Measurements from ENCODE around the gene ABCF1. TPM values are rescaled to one million over a fixed set of nuclear protein-coding genes. Genes with fewer than 3 reads are reported as not detected.
"Not testable (repeated sequence)": the region's sequence is repeated elsewhere in the genome, so short reads cannot be mapped to it uniquely, and the experiment has no call there.

Gene ABCF1
- polyA plus RNA-seq (2012; ENCODE audit: insufficient read depth, insufficient read length, low read depth) = 127 TPM

- Histone ChIP-seq H3K36me3 (peaks cover 4% of the 10 kb centered on the region; the same call in 1 of the 2 replicates), H3K9me3 (no peaks in the 10 kb centered on the region), H3K4me1 (no peaks in the 10 kb centered on the region), H3K4me3 (ENCODE audit: low read depth, low read length) (peak within 1 kb of the TSS; percentile 87), H3K27me3 (no peaks in the 10 kb centered on the region)
- peak; percentile 99 for DNase-seq
- TF ChIP-seq CTCF (IDR thresholded peaks at IDR 0.05; ENCODE audit: low read depth, low read length) = no peak
These were observed at the start of gene ABCF1 for GRCh38 chr6:30571075-30571761. Gene ABCF1 (plus strand): TSS chr6:30571442. CDS start chr6:30571488, 46 bp downstream.

- not testable (repeated sequence) for H3K9me3 ChIP-seq; H3K4me1 ChIP-seq; DNase-seq; H3K36me3 ChIP-seq; H3K4me3 ChIP-seq (ENCODE audit: low read depth, low read length)
- H3K27me3 ChIP-seq = peaks cover 23% of the 10 kb centered on the region
These were observed 49.3 kb upstream of the ABCF1 start for GRCh38 chr6:30521952-30522351.

DNA sequence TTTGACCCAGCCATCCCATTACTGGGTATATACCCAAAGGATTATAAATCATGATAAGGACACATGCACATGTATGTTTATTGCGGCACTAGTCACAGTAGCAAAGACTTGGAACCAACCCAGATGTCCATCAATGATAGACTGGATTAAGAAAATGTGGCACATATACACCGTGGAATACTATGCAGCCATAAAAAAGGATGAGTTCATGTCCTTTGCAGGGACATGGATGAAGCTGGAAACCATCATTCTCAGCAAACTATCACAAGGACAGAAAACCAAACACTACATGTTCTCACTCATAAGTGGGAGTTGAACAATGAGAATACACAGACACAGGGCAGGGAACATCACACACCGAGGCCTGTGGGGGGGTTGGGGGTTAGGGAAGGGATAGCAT is 44.8 kb upstream of the ABCF1 start:
- H3K36me3 ChIP-seq, DNase-seq, H3K9me3 ChIP-seq: not testable (repeated sequence)

DNA sequence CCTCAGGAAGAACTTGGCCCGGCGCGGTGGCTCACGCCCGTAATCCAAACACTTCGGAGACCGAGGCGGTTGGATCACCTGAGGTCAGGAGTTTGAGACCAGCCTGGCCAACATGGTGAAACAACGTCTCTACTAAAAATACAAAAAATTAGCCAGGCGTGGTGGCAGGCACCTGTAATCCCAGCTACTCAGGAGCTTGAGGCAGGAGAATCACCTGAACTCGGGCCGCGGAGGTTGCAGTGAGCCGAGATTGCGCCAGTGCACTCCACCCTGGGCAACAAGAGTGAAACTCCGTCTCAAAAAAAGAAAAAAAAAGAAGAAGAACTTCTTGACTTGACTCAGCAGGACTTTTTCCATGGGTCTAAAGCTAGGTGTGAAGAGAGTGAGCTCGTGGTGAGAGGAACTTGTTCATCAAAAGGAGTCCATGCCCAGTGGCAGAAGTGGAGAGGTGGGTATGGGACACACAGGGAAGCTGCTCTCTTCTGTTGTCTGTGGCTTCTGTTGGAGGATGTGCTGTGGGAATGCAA is 41.8 kb upstream of the ABCF1 start:
- H3K4me1 ChIP-seq; H3K36me3 ChIP-seq; H3K9me3 ChIP-seq; H3K4me3 ChIP-seq (ENCODE audit: low read depth, low read length); H3K27me3 ChIP-seq; DNase-seq: not testable (repeated sequence)

More for the DNA sequence above, 44.8 kb upstream of the ABCF1 start:
- not testable (repeated sequence) for H3K4me3 ChIP-seq (ENCODE audit: low read depth, low read length); H3K4me1 ChIP-seq; H3K27me3 ChIP-seq

DNA sequence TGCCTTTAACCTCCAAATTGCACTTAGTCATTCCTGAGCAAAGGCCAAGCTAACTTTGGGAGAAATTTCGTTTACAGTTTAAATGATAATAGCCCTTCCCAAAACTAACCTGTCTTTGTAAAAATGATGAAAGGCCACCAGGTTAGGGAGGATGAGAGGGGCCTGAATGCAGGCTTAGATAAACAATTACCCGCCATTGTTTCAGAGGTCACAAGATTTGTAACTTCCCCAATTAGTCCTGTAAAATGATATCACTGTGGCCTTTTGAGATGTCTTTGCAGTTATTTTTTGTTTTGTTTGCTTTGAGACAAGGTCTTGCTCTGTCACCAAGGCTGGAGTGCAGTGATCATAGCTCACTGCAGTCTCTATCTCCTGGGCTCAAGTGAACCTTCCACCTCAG is 41.2 kb upstream of the ABCF1 start:
- no peaks in the 10 kb centered on the region for H3K9me3 ChIP-seq
- H3K4me1 ChIP-seq = no peaks in the 10 kb centered on the region
- no peak overlapping the region for H3K4me3 ChIP-seq (ENCODE audit: low read depth, low read length)
- no peaks in the 10 kb centered on the region for H3K36me3 ChIP-seq
- TF ChIP-seq CTCF (IDR thresholded peaks at IDR 0.05; ENCODE audit: low read depth, low read length) = no peak
- peaks cover 6% of the 10 kb centered on the region; the same call in 1 of the 2 replicates for H3K27me3 ChIP-seq
- no peak for DNase-seq

DNA sequence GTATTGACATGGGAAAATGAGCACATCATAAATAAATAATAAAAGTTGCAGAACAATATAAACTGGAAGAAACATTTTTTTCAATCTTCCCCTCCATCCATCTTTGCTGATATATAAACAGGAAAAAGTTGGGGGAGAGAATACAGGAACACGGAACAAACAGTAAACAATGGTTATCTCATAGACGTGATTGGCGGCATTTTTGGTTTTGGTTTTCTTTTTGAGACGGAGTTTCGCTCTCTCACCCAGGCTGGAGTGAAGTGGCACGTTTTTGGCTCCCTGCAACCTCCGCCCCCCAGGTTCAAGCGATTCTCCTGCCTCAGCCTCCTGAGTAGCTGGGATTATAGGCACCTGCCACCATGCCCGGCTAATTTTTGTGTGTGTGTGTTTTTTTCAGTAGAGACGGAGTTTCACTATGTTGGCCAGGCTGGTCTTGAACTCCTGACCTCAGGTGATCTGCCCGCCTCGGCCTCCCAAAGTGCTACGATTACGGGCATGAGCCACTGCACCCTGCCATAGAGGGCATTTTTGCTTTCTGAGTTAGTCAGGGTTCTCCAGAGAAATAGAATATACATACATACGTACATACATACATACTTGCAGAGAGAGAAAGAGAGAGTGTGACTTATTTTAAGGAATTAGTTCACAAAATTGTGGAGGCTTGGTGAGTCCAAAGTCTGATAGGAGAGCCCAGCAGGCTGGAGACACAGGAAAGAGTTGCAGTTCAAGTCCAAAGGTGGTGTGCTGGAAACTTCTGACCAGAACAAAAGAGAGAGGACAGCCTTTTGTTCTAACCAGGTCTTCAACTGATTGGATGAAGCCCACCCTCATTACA is 37.6 kb upstream of the ABCF1 start:
- Histone ChIP-seq H3K9me3 (no peaks in the 10 kb centered on the region), H3K4me3 (ENCODE audit: low read depth, low read length) (no peak overlapping the region), H3K27me3 (peaks cover 9% of the 10 kb centered on the region; the same call in 1 of the 2 replicates), H3K36me3 (no peaks in the 10 kb centered on the region), H3K4me1 (no peaks in the 10 kb centered on the region)
- no peak for TF ChIP-seq CTCF (IDR thresholded peaks at IDR 0.05; ENCODE audit: low read depth, low read length)
- DNase-seq = no peak

- H3K9me3 ChIP-seq = no peaks in the 10 kb centered on the region
- H3K36me3 ChIP-seq = no peaks in the 10 kb centered on the region
- H3K4me1 ChIP-seq = no peaks in the 10 kb centered on the region
- DNase-seq = no peak
- peaks cover 9% of the 10 kb centered on the region for H3K27me3 ChIP-seq
- H3K4me3 ChIP-seq (ENCODE audit: low read depth, low read length) = no peak overlapping the region
- no peak for TF ChIP-seq CTCF (IDR thresholded peaks at IDR 0.05; ENCODE audit: low read depth, low read length)
These were observed 33.3 kb upstream of the ABCF1 start for GRCh38 chr6:30537931-30538330.
